K562 (cell line): Measurements from ENCODE around the gene COL21A1. TPM values are rescaled to one million over a fixed set of nuclear protein-coding genes. Genes with fewer than 3 reads are reported as not detected.

Source experiments
- ATAC-seq: fragments of 200-7000 bp; cut with Tn5 transposase; 3 replicates; pipeline ENCODE4 v1.9.1; 2020; ENCODE audit warnings: moderate library complexity
- BruUV-seq: library from RNA; stranded (reverse); fragments of 400-500 nt; replicated peaks from 2 replicates; lab custom pipeline; 2021; lab: Mats Ljungman, UMichigan
- CTCF ChIA-PET: fragments of 300-600 bp; formaldehyde crosslinking; extraction: SDS; loops from one replicate; lab custom pipeline; 2021; ENCODE audit warnings: low intra/inter-chr PET ratio; lab: Yijun Ruan, JAX
- POLR2A ChIA-PET: fragments of 300-600, 350-650 bp; sonication (Branson Sonifier 250); formaldehyde crosslinking; extraction: SDS; loops from one replicate; lab custom pipeline; 2021; ENCODE audit warnings: antibody characterized with exemption, inconsistent platforms; lab: Yijun Ruan, JAX
- DNase-seq, 4 experiments: peaks; one replicate each; pipeline versions ENCODE4 v3.0.0 to v3.0.0-alpha.2; 2011 to 2018; ENCODE audit warnings: low spot score in 3 of 4, mixed read lengths in 3 of 4; ENCODE audit errors: extremely low read depth in 1 of 4
- FAIRE-seq: peaks from 2 replicates; lab custom pipeline; 2011; peaks lifted over from hg19 to GRCh38; lab: Jason Lieb, UNC
- H2AFZ ChIP-seq: 2 replicates; pipeline ENCODE4 v1.6.0; 2011; ENCODE audit warnings: low read depth, low read length, control low read depth, inconsistent platforms
- H3K27ac ChIP-seq: fragments of 200-600 bp; 3 replicates; pipeline ENCODE4 v1.8.0; 2011; ENCODE audit warnings: low read depth, mild to moderate bottlenecking, control low read depth, inconsistent platforms, low read length, moderate library complexity, mixed read lengths; ENCODE audit errors: extremely low read depth
- H3K27me3 ChIP-seq, 2 experiments: fragments of 300-600 bp in 1 of 2; 2 replicates in 1 of 2; 3 replicates in 1 of 2; pipeline versions ENCODE4 v1.6.0 to v1.8.0; 2011; ENCODE audit warnings: inconsistent platforms in 2 of 2, low read length in 2 of 2, mild to moderate bottlenecking in 1 of 2, mixed read lengths in 1 of 2, moderate library complexity in 1 of 2; ENCODE audit not compliant: control insufficient read depth in 2 of 2, insufficient read depth in 2 of 2
- H3K36me3 ChIP-seq: fragments of 300-600 bp; 3 replicates; pipeline ENCODE4 v1.8.0; 2011; ENCODE audit warnings: mild to moderate bottlenecking, low read length, inconsistent platforms; ENCODE audit not compliant: control insufficient read depth, insufficient read depth
- H3K4me1 ChIP-seq, 2 experiments: fragments of 200-600 bp in 1 of 2; replicated peaks in 1 of 2; 2 replicates in 1 of 2; 3 replicates in 1 of 2; pipeline versions ENCODE4 v1.5.1 to v1.8.0; 2011; ENCODE audit warnings: inconsistent platforms in 2 of 2, low read length in 2 of 2, mild to moderate bottlenecking in 1 of 2, mixed read lengths in 1 of 2, moderate library complexity in 1 of 2; ENCODE audit not compliant: control insufficient read depth in 2 of 2, insufficient read depth in 2 of 2
- H3K4me2 ChIP-seq: 2 replicates; pipeline ENCODE4 v1.6.1; 2011; ENCODE audit warnings: low read length, control low read depth, inconsistent platforms, mixed read lengths; ENCODE audit not compliant: insufficient read depth
- H3K4me3 ChIP-seq: fragments of 200-600 bp; sonication (generic), shearing (Covaris generic); 2 replicates; pipeline ENCODE4 v1.5.1; 2016; ENCODE audit warnings: control low read depth, inconsistent platforms
- H3K79me2 ChIP-seq: fragments of 200-600 bp; 3 replicates; pipeline ENCODE4 v1.8.0; 2011; ENCODE audit warnings: low read length, inconsistent platforms; ENCODE audit not compliant: control insufficient read depth, insufficient read depth
- H3K9ac ChIP-seq, 2 experiments: 2 replicates each; pipeline versions ENCODE4 v1.6.0 to v1.6.1; 2011; ENCODE audit warnings: low read depth in 2 of 2, low read length in 2 of 2, control low read depth in 1 of 2, inconsistent platforms in 1 of 2, mild to moderate bottlenecking in 1 of 2, mixed read lengths in 1 of 2; ENCODE audit not compliant: insufficient read depth in 1 of 2
- H3K9me1 ChIP-seq: one replicate; pipeline ENCODE4 v1.6.0; 2011; ENCODE audit warnings: inconsistent platforms, mild to moderate bottlenecking, low read length, moderate library complexity; ENCODE audit not compliant: control insufficient read depth, insufficient read depth
- H3K9me3 ChIP-seq: replicated peaks from 2 replicates; pipeline ENCODE4 v1.5.1; 2011; ENCODE audit warnings: low read depth, low read length, inconsistent platforms; ENCODE audit not compliant: control insufficient read depth, insufficient read depth
- H4K20me1 ChIP-seq: replicated peaks from 2 replicates; pipeline ENCODE4 v1.6.1; 2011; ENCODE audit warnings: low read length, inconsistent platforms, mixed read lengths; ENCODE audit not compliant: control insufficient read depth, insufficient read depth
- EP300 ChIP-seq: IDR thresholded peaks from 2 replicates; pipeline ENCODE4 v1.6.1; 2012; ENCODE audit warnings: low read length, improper control_type of control experiment
- FOXM1 ChIP-seq, 2 experiments: fragments of 450-650 bp in 1 of 2; sonication (generic) in 1 of 2; formaldehyde crosslinking in 1 of 2; IDR thresholded peaks; 2 replicates each; pipeline versions ENCODE4 v1.6.1 to v1.9.0; 2017 to 2022; ENCODE audit warnings: low read depth in 2 of 2, mild to moderate bottlenecking in 2 of 2, missing genetic modification reagents in 1 of 2, moderate library complexity in 1 of 2
- HMGN3 ChIP-seq: IDR thresholded peaks from 2 replicates; pipeline ENCODE4 v1.6.1; 2011; ENCODE audit warnings: borderline replicate concordance, low read depth, mild to moderate bottlenecking, mixed read lengths, low read length; ENCODE audit not compliant: insufficient read length; ENCODE audit errors: extremely low read depth
- HOXB6 ChIP-seq: fragments of 250-450 bp; sonication (Bioruptor Pico); IDR thresholded peaks from 2 replicates; pipeline ENCODE4 v1.5.1; 2022; ENCODE audit warnings: mild to moderate bottlenecking, borderline replicate concordance
- MEF2A ChIP-seq: IDR thresholded peaks from 2 replicates; pipeline ENCODE4 v1.6.1; 2011; ENCODE audit warnings: low read depth, mild to moderate bottlenecking, low read length, moderate library complexity; ENCODE audit not compliant: control insufficient read depth
- NR2C2 ChIP-seq, 2 experiments: fragments of 200-800 bp in 1 of 2; sonication (Bioruptor generic) in 1 of 2; sonication (generic) in 1 of 2; formaldehyde crosslinking in 1 of 2; IDR thresholded peaks; 2 replicates each; pipeline versions ENCODE4 v1.6.1 to v1.8.0; 2016 to 2022; ENCODE audit warnings: mild to moderate bottlenecking in 1 of 2, missing compliant biosample characterization in 1 of 2, missing genetic modification characterization in 1 of 2, missing genetic modification reagents in 1 of 2
- SREBF1 ChIP-seq: fragments of 150-350 bp; IDR thresholded peaks from 2 replicates; pipeline ENCODE4 v1.6.1; 2014; ENCODE audit warnings: antibody characterized with exemption, low read depth, low read length, borderline replicate concordance
- XRCC4 ChIP-seq: IDR thresholded peaks from one replicate; pipeline ENCODE4 v1.6.1; 2011; ENCODE audit not compliant: insufficient read depth, insufficient read length; ENCODE audit errors: extremely low read depth
- ZNF717 ChIP-seq: fragments of 250-450 bp; sonication (Bioruptor Pico); IDR thresholded peaks from 2 replicates; pipeline ENCODE4 v1.5.0; 2021
- ZSCAN32 ChIP-seq: fragments of 450-650 bp; formaldehyde crosslinking; IDR thresholded peaks from 2 replicates; pipeline ENCODE4 v1.4.0; 2020; ENCODE audit warnings: mild to moderate bottlenecking, moderate library complexity
- WGBS: fragments of 100-300 bp; shearing (Covaris generic); methylation state at CpG from one replicate; pipeline ENCODE4 v1.1.6; 2016; ENCODE audit warnings: low coverage, mixed read lengths; ENCODE audit not compliant: insufficient coverage; ENCODE audit errors: missing lambda C conversion rate; 5-methylcytosine and 5-hydroxymethylcytosine counted together
- in situ Hi-C: fragments of 300-500 bp; cut with MboI; formaldehyde crosslinking; loops from 4 replicates; pipeline ENCODE4 v1.15.0; 2018; ENCODE audit warnings: inconsistent platforms, mixed read lengths
- intact Hi-C: fragments of 100-400 bp; cut with micrococcal nuclease; formaldehyde crosslinking; loops from 2 replicates; pipeline ENCODE4 v1.14.2; 2022
- polyA plus RNA-seq, 8 experiments: library from polyadenylated mRNA; depleted of rRNA in 4 of 8; stranded (reverse) in 5 of 8; unstranded in 3 of 8; fragments of >200 nt; fragmentation: Nextera tagmentation in 2 of 8; fragmentation: Illumina TruSeq in 1 of 8; extraction: Ambion mirVana in 2 of 8; extraction: Trizol in 1 of 8; gene quantifications; 2 replicates each; pipeline versions ENCODE4 v1.2.1 to v1.2.3, GENCODE V29; 2011 to 2014; ENCODE audit warnings: inconsistent platforms in 1 of 8, missing spikeins in 1 of 8
- total RNA-seq, 7 experiments: library from RNA; depleted of rRNA in 6 of 7; stranded (reverse); fragments of >200 nt in 6 of 7; fragmentation: Illumina TruSeq in 2 of 7; extraction: Trizol in 2 of 7; gene quantifications; 2 replicates each; pipeline versions ENCODE4 v1.2.1 to v1.2.3, GENCODE V29; 2011 to 2021; ENCODE audit warnings: low replicate concordance in 1 of 7
- TF ChIP-seq, protein P1 (sequence below): fragments of 450-650 bp; IDR thresholded peaks from 2 replicates; pipeline ENCODE4 v1.7.1; 2018; ENCODE audit warnings: mild to moderate bottlenecking, low read depth; ENCODE audit not compliant: partially characterized antibody
- TF ChIP-seq, protein P2 (sequence below): fragments of 450-650 bp; IDR thresholded peaks from 2 replicates; pipeline ENCODE4 v1.6.1; 2016; ENCODE audit warnings: borderline replicate concordance
- TF ChIP-seq, protein P3 (sequence below): IDR thresholded peaks from 3 replicates; pipeline ENCODE4 v1.6.1; 2011; ENCODE audit warnings: borderline replicate concordance, mild to moderate bottlenecking, moderate library complexity; ENCODE audit not compliant: insufficient read length; ENCODE audit errors: extremely low read depth

Gene COL21A1
- total and polyA plus RNA-seq, 9 of the 15 experiments (the other 6 are each of a cell fraction or from before 2014, with no cell fraction given) = 0.03 to 0.76 (median 0.25) TPM

DNA sequence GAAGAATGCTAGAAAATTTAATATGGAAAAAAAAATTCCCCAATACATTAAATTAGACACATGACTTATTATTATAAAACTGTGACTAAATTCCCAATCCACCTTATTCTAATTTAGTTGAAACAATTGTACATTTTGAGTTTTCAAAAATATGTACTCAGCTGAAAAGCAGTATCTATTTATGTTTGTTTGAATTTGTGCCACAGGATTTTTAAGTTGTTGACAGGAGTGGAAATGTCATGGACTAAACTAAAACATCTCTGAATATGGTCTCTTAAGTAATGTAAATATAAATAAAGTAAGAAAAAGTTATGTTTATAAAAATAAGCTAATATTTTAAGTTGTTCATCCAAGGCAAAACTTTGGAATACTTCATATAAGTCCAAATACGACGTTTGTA, 86.9 kb downstream of the COL21A1 start (continued):
- TF ChIP-seq, protein P1, sequence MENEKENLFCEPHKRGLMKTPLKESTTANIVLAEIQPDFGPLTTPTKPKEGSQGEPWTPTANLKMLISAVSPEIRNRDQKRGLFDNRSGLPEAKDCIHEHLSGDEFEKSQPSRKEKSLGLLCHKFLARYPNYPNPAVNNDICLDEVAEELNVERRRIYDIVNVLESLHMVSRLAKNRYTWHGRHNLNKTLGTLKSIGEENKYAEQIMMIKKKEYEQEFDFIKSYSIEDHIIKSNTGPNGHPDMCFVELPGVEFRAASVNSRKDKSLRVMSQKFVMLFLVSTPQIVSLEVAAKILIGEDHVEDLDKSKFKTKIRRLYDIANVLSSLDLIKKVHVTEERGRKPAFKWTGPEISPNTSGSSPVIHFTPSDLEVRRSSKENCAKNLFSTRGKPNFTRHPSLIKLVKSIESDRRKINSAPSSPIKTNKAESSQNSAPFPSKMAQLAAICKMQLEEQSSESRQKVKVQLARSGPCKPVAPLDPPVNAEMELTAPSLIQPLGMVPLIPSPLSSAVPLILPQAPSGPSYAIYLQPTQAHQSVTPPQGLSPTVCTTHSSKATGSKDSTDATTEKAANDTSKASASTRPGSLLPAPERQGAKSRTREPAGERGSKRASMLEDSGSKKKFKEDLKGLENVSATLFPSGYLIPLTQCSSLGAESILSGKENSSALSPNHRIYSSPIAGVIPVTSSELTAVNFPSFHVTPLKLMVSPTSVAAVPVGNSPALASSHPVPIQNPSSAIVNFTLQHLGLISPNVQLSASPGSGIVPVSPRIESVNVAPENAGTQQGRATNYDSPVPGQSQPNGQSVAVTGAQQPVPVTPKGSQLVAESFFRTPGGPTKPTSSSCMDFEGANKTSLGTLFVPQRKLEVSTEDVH = no peak
- TF ChIP-seq SREBF1 (no peak), XRCC4 (no peak)

DNA sequence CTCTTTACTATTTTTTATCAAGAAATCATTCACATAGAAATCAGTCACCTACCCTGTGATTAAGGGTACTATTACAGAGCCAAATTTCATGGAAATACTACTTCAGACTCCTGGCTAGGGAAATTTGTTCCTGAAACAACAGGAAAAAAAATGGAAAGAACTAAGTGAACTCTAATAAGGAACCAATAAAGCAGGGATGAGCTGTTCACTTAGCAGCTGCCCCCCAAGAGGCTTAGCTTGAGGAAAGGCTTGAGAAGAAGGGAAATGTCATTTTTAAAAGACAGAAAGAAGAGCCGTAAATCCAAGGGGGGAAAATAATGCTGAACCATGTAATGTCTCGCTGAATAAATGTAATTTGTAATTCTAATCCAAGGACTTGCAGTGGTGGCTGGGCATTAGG, 88.8 kb downstream of the COL21A1 start:
- CTCF ChIA-PET = no interaction called here
- TF ChIP-seq MEF2A (no peak), HMGN3 (no peak), EP300 (no peak), FOXM1 (IDR thresholded peaks at IDR 0.05; ENCODE audit: low read depth) (no peak), FOXM1 (CRISPR knock-in tag; IDR thresholded peaks at IDR 0.05; ENCODE audit: low read depth) (no peak), ZNF717 (CRISPR knock-in tag) (no peak), ZSCAN32 (CRISPR knock-in tag) (no peak), NR2C2 (CRISPR knock-in tag; IDR thresholded peaks at IDR 0.05) (no peak), NR2C2 (tag; IDR thresholded peaks at IDR 0.05) (no peak), HOXB6 (CRISPR knock-in tag) (no peak)
- TF ChIP-seq, protein P2, sequence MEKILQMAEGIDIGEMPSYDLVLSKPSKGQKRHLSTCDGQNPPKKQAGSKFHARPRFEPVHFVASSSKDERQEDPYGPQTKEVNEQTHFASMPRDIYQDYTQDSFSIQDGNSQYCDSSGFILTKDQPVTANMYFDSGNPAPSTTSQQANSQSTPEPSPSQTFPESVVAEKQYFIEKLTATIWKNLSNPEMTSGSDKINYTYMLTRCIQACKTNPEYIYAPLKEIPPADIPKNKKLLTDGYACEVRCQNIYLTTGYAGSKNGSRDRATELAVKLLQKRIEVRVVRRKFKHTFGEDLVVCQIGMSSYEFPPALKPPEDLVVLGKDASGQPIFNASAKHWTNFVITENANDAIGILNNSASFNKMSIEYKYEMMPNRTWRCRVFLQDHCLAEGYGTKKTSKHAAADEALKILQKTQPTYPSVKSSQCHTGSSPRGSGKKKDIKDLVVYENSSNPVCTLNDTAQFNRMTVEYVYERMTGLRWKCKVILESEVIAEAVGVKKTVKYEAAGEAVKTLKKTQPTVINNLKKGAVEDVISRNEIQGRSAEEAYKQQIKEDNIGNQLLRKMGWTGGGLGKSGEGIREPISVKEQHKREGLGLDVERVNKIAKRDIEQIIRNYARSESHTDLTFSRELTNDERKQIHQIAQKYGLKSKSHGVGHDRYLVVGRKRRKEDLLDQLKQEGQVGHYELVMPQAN = no peak
- TF ChIP-seq, protein P3, sequence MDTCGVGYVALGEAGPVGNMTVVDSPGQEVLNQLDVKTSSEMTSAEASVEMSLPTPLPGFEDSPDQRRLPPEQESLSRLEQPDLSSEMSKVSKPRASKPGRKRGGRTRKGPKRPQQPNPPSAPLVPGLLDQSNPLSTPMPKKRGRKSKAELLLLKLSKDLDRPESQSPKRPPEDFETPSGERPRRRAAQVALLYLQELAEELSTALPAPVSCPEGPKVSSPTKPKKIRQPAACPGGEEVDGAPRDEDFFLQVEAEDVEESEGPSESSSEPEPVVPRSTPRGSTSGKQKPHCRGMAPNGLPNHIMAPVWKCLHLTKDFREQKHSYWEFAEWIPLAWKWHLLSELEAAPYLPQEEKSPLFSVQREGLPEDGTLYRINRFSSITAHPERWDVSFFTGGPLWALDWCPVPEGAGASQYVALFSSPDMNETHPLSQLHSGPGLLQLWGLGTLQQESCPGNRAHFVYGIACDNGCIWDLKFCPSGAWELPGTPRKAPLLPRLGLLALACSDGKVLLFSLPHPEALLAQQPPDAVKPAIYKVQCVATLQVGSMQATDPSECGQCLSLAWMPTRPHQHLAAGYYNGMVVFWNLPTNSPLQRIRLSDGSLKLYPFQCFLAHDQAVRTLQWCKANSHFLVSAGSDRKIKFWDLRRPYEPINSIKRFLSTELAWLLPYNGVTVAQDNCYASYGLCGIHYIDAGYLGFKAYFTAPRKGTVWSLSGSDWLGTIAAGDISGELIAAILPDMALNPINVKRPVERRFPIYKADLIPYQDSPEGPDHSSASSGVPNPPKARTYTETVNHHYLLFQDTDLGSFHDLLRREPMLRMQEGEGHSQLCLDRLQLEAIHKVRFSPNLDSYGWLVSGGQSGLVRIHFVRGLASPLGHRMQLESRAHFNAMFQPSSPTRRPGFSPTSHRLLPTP = no peak

More for the DNA sequence above, 88.8 kb downstream of the COL21A1 start:
- POLR2A ChIA-PET = interaction anchor here (0.6 kb wide), 1 partner anchor 47 kb away, joined by 3 read pairs; no protein-coding TSS in a partner anchor
- 0% methylated on average over 2 of the region's 2 CpGs for WGBS
- FAIRE-seq = no peak
- Histone ChIP-seq H3K9me3 (no peaks in the 10 kb centered on the region), H2AFZ (no peak overlapping the region), H3K4me3 (no peak overlapping the region), H3K4me1 (no peaks in the 10 kb centered on the region), H3K27ac (no peak overlapping the region), H4K20me1 (no peaks in the 10 kb centered on the region), H3K9ac (no peak overlapping the region), H3K79me2 (no peaks in the 10 kb centered on the region), H3K4me2 (no peak overlapping the region), H3K27me3 (no peaks in the 10 kb centered on the region), H3K36me3 (no peaks in the 10 kb centered on the region), H3K9me1 (no peaks in the 10 kb centered on the region)
- no TSS peak for BruUV-seq
- intact Hi-C loops = no loop called here
- in situ Hi-C loops = no loop called here
- ATAC-seq = no peak
- no peak for DNase-seq
